Measurements from ENCODE around the gene NEURL1. TPM values are rescaled to one million over a fixed set of nuclear protein-coding genes. Genes with fewer than 3 reads are reported as not detected.

NEURL1 gene
- total RNA-seq, 2 donors from 2014 or later, result 0.37 to 0.38 TPM

- Mint-ChIP-seq H3K4me1 (no peaks in the 10 kb centered on the region), H3K36me3 (ENCODE audit: low read depth) (peaks cover 65% of the 10 kb centered on the region), H3K27me3 (ENCODE audit: insufficient read depth) (no peaks in the 10 kb centered on the region), H3K27ac (no peak overlapping the region), H3K9me3 (no peaks in the 10 kb centered on the region), H3K4me3 (no peak overlapping the region)
- no peak overlapping the region for H3K27ac ChIP-seq (ENCODE audit: low read depth, low read length)
- no peak for TF ChIP-seq CTCF (conservative IDR thresholded peaks at IDR 0.05)
- no peak overlapping the region for H3K9ac ChIP-seq (ENCODE audit: extremely low read depth, low read length, poor library complexity, severe bottlenecking)
- no peaks in the 10 kb centered on the region for H3K27me3 ChIP-seq (ENCODE audit: control insufficient read depth, insufficient read depth, low read length, poor library complexity, severe bottlenecking)
- DNase-seq, result no peak
- peaks cover 63% of the 10 kb centered on the region for H3K36me3 ChIP-seq (ENCODE audit: control insufficient read depth, insufficient read depth, low read length)
- H3K4me1 ChIP-seq (ENCODE audit: control insufficient read depth, insufficient read depth, low read length), result no peaks in the 10 kb centered on the region
- no peak overlapping the region for H3K4me3 ChIP-seq (ENCODE audit: low read length)
- WGBS, 2 experiments (ENCODE audit: insufficient coverage in 1 of 2, insufficient read length in 1 of 2), result 92 to 100% methylated on average over 2 to 12 of the region's 12 CpGs
- no peaks in the 10 kb centered on the region for H3K9me3 ChIP-seq (ENCODE audit: control insufficient read depth, low read length)
Observed at GRCh38 chr10:103445767-103446567, 47.5 kb upstream of the NEURL1 start.

GRCh38 chr10:103447187-103447586 is 46.3 kb upstream of the NEURL1 start:
- no peak for DNase-seq
- H3K4me3 ChIP-seq (ENCODE audit: low read length), result no peak overlapping the region
- H3K9me3 Mint-ChIP-seq, result no peaks in the 10 kb centered on the region
- no peaks in the 10 kb centered on the region for H3K9me3 ChIP-seq (ENCODE audit: control insufficient read depth, low read length)
- peaks cover 51% of the 10 kb centered on the region for H3K36me3 ChIP-seq (ENCODE audit: control insufficient read depth, insufficient read depth, low read length)
- no peak overlapping the region for H3K27ac ChIP-seq (ENCODE audit: low read depth, low read length)
- peaks cover 57% of the 10 kb centered on the region for H3K36me3 Mint-ChIP-seq (ENCODE audit: low read depth)
- H3K27me3 Mint-ChIP-seq (ENCODE audit: insufficient read depth), result no peaks in the 10 kb centered on the region
- WGBS, 2 experiments (ENCODE audit: insufficient coverage in 1 of 2, insufficient read length in 1 of 2), result 97 to 98% methylated on average over 22 to 23 of the region's 23 CpGs
- H3K27ac Mint-ChIP-seq, result no peak overlapping the region
- H3K4me3 Mint-ChIP-seq, result no peak overlapping the region
- H3K27me3 ChIP-seq (ENCODE audit: control insufficient read depth, insufficient read depth, low read length, poor library complexity, severe bottlenecking), result no peaks in the 10 kb centered on the region
- H3K9ac ChIP-seq (ENCODE audit: extremely low read depth, low read length, poor library complexity, severe bottlenecking), result no peak overlapping the region
- TF ChIP-seq CTCF (conservative IDR thresholded peaks at IDR 0.05), result no peak
- no peaks in the 10 kb centered on the region for H3K4me1 ChIP-seq (ENCODE audit: control insufficient read depth, insufficient read depth, low read length)
- no peaks in the 10 kb centered on the region for H3K4me1 Mint-ChIP-seq

- Histone ChIP-seq H3K4me3 (ENCODE audit: low read length) (no peak overlapping the region), H3K27me3 (ENCODE audit: control insufficient read depth, insufficient read depth, low read length, poor library complexity, severe bottlenecking) (no peaks in the 10 kb centered on the region), H3K9ac (ENCODE audit: extremely low read depth, low read length, poor library complexity, severe bottlenecking) (no peak overlapping the region), H3K27ac (ENCODE audit: low read depth, low read length) (no peak overlapping the region), H3K9me3 (ENCODE audit: control insufficient read depth, low read length) (no peaks in the 10 kb centered on the region), H3K36me3 (ENCODE audit: control insufficient read depth, insufficient read depth, low read length) (peaks cover 36% of the 10 kb centered on the region), H3K4me1 (ENCODE audit: control insufficient read depth, insufficient read depth, low read length) (no peaks in the 10 kb centered on the region)
- DNase-seq, result peak; percentile 40
- H3K9me3 Mint-ChIP-seq, result no peaks in the 10 kb centered on the region
- no peak overlapping the region for H3K4me3 Mint-ChIP-seq
- peak overlapping the region; percentile 70 for H3K27ac Mint-ChIP-seq
- TF ChIP-seq CTCF (conservative IDR thresholded peaks at IDR 0.05), result no peak
- peaks cover 44% of the 10 kb centered on the region for H3K36me3 Mint-ChIP-seq (ENCODE audit: low read depth)
- H3K27me3 Mint-ChIP-seq (ENCODE audit: insufficient read depth), result no peaks in the 10 kb centered on the region
- 96 to 100% methylated on average over 1 of the region's 1 CpG for WGBS, 2 experiments (ENCODE audit: insufficient coverage in 1 of 2, insufficient read length in 1 of 2)
- no peaks in the 10 kb centered on the region for H3K4me1 Mint-ChIP-seq
Observed at GRCh38 chr10:103448746-103449145, 44.8 kb upstream of the NEURL1 start.

Data from endodermal cell (in vitro differentiated cells).